ENCODE data around the gene PDCD1.

GRCh38 chr2:241811201-241811951 is 47.3 kb downstream of the PDCD1 start:
- TF ChIP-seq CTCF (IDR thresholded peaks at IDR 0.05) (no peak), ZFX (IDR thresholded peaks at IDR 0.05; ENCODE audit: borderline replicate concordance) (no peak)
